Left ventricle myocardium superior (tissue), 1 donor: Measurements from ENCODE around the gene ZNF684. TPM values are rescaled to one million over a fixed set of nuclear protein-coding genes. Genes with fewer than 3 reads are reported as not detected.
"Not testable (repeated sequence)": the region's sequence is repeated elsewhere in the genome, so short reads cannot be mapped to it uniquely, and the experiment has no call there.

Experiments
- ATAC-seq: fragments of 200-7000 bp; cut with Tn5 transposase; one replicate; pipeline ENCODE4 v1.9.1; 2020; ENCODE audit warnings: mild to moderate bottlenecking, moderate library complexity
- DNase-seq: peaks from one replicate; pipeline ENCODE4 v3.0.0-alpha.2; 2020
- intact Hi-C: fragments of 100-400 bp; cut with micrococcal nuclease; formaldehyde crosslinking; loops from one replicate; pipeline ENCODE4 v1.11.0; 2022
- long read RNA-seq: library from polyadenylated mRNA; unstranded; transcript quantifications from one replicate; pipeline ENCODE4 v2.0.0, GENCODE V29; 2021
- total RNA-seq: library from RNA; stranded (reverse); fragmentation: NEBNext Ultra II Directional; extraction: Animal tissue kit (Norgen Biotek cat#: 25700); gene quantifications from one replicate; pipeline ENCODE4 v1.2.1, GENCODE V29; 2021
- donor health status: DM: no; HTN: yes; CAD: no; lungs with severe emphysema.

Gene ZNF684
- 8.6 TPM for total RNA-seq
- long read RNA-seq, transcript ZNF684-202 (5 exons, 1,028 nt) = major isoform, 5 of 15 reads
- long read RNA-seq, transcript ZNF684-203 (5 exons, 2,097 nt) = major isoform, 5 of 15 reads
- long read RNA-seq, partial matches to known transcripts = 1 of 15 reads
- long read RNA-seq, other reads (novel, unspliced or antisense) = 4 of 15 reads

- intact Hi-C loops = no loop called here
- peak; percentile 100 for ATAC-seq
- DNase-seq = peak; percentile 85
These were observed at the start of gene ZNF684 for GRCh38 chr1:40531381-40532061. ZNF684 (plus strand) TSS chr1:40531637; CDS start chr1:40533167, 1,530 bp downstream.

GRCh38 chr1:40495315-40495903, 36.0 kb upstream of the ZNF684 start:
- DNase-seq (no peak), ATAC-seq (no peak)
- intact Hi-C loops = no loop called here

GRCh38 chr1:40502651-40503050, 28.8 kb upstream of the ZNF684 start:
- DNase-seq, ATAC-seq, intact Hi-C loops: not testable (repeated sequence)

DNA sequence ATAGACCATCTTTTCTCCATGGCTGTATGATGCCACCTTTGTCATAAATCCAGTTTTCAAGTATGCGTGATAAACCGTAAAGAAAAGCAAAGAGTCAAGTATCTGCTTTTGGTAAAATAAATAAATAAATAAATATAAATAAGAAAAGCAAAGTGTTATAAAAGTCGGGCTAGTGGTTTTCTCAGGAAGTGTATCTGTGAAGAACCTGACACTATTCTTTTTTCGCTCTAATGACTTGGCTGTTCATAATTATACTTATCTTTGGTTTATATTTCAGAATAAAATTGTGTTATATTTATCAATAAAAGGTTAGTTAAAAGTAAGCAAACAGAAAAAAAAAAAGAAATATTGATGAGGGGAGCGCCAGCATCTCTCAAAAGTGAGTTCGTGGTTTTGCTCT, 23.5 kb upstream of the ZNF684 start:
- no peak for DNase-seq
- intact Hi-C loops = no loop called here
- no peak for ATAC-seq

DNA sequence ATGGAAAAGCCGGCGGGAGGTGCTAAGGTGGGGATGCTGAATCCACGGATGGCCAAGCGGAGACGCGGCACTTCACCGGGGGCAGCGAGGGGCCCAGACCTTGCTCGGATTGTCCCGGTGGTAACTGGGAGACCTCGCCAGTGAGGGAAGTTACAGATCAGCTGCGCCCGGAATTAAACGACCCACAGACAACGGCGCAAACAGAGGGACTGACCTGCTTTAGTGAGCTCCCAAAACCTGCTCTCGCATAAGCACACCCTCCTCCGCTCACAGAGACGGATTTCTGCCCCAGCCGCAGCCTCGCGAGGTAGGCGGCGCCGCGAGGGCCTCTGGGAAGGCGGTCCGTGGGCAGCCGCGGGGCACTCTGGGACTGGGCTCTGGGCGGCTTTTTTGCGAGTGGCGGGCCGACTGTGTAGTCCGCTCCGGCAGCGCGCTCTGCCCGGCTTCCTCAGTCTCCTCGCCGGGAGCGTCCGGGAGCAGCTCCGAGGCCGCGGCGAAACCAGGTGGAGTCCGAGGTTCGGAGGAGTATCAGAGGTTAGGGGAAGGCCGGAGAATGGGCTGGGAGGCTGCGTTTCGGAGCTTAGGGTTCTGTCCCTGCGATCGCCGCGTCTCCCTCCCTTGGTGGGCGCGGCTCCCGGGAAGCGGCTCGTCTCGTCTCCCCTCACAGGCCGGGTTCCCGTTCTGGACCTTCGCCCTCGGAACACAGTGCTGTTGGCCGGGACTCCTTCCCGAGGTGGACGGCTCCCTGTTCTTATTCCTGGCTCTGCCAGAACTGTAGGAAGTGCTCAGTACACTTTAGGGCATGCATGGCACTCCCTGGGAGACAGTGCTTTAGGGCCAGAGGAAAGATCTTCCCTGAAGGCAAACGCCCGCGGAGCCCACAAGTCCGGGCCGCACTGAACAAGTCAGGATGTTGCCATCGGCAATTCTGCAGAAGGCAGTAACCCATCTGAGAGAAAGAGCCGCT, 22.8 kb upstream of the ZNF684 start, which contains the start of gene EXO5:
TSS of gene EXO5 (plus strand) at position 393 of the 967 bp plus-strand sequence. CDS start 5,778 bp downstream, outside the sequence.
- ATAC-seq = peak; percentile 100
- DNase-seq = peak; percentile 91
- intact Hi-C loops = no loop called here

GRCh38 chr1:40519517-40519916, 11.9 kb upstream of the ZNF684 start:
- ATAC-seq (no peak), DNase-seq (no peak)
- intact Hi-C loops = no loop called here

- no peak for DNase-seq
These were observed 579 bp upstream of the ZNF684 start for GRCh38 chr1:40530735-40531380.

DNA sequence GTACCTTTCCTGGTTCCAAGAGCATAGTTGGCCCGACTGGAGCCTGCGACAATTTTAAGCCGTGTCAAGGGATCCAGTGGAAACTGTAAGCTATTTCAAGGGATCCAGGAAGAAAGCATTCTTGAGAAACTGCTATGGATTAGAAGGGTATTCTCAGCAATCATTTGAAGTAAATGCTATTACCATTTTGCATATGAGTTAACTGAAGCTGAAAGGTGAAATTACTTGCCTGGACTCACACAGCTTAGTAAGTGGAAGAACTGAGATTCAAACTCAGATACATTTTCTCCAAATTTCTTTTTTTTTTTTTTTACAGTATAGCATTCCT, 589 bp downstream of the ZNF684 start:
- DNase-seq = no peak
- no peak for ATAC-seq
- intact Hi-C loops = no loop called here

More at GRCh38 chr1:40530735-40531380, 579 bp upstream of the ZNF684 start:
- peak; percentile 5 for ATAC-seq
- intact Hi-C loops = no loop called here

GRCh38 chr1:40532844-40533424, 1.5 kb downstream of the ZNF684 start:
- intact Hi-C loops = no loop called here
- peak; percentile 31 for ATAC-seq
- no peak for DNase-seq

DNA sequence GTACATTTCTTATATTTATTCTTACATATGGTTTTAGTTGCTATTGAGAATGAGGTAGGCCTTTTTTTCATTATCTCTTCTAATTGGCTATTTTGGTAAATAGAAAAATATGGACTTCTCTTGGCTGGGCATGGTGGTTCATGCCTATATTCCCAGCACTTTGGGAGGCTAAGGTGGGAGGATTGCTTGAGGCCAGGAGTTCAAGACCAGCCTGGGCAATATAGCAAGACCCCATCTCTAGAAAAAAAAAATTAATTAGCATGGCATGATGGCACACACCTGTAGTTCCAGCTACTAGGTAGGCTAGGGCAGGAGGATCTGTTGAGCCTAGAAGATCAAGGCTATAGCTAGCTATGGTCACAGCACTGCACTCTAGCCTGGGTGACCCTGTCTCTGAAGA, 3.2 kb downstream of the ZNF684 start:
- ATAC-seq (no peak), DNase-seq (no peak)
- intact Hi-C loops = no loop called here

DNA sequence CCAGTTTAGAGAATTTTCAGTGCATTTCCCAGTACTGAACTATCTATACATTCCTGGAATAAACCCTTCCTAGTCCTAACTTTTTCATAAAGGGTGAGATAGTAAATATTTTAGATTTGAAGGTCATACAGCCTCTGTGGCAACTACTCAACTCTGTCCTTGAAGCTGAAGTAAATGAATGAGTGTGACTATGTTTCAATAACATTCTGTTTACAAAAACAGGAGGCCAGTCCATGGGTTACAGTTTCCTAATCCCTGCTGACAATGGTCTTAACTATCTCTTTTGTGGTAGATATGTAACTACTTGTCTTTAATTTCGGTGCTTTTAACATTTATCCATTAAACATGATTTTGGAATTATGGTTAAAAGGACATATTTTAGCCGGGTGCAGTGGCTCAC, 4.3 kb downstream of the ZNF684 start:
- intact Hi-C loops = no loop called here
- DNase-seq (no peak), ATAC-seq (no peak)

GRCh38 chr1:40539338-40539737, 7.9 kb downstream of the ZNF684 start:
- DNase-seq = no peak
- intact Hi-C loops = no loop called here
- ATAC-seq = no peak

DNA sequence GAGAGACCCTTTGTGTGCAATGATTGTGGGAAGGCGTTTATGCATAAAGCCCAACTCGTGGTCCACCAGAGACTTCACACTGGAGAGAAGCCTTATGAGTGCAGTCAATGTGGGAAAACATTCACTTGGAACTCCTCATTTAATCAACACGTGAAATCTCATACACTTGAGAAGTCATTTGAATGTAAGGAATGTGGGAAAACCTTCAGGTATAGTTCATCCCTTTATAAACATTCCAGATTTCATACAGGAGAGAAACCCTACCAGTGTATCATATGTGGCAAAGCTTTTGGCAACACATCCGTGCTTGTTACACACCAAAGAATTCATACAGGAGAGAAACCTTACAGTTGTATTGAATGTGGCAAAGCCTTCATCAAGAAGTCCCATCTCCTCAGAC, 15.5 kb downstream of the ZNF684 start:
- intact Hi-C loops = no loop called here
- DNase-seq (no peak), ATAC-seq (no peak)

DNA sequence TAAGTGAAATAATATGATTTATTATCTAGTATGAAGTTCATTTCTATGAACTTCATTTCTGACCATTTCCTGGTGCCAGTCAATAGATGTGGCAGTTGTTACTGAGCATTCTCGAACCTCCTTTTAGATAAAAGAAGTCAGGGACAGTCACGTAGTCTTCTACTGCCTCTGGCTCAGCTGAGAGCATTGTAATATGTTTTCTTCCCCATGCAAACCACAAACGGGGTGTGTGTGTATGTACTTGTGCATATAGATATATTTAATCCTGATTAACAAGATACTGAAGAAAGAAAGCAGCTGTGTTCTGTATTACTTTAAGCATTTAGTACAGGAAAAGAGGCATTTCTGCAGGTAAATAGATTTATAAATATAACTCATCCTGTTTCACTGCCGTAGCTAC, 21.6 kb downstream of the ZNF684 start:
- DNase-seq = no peak
- intact Hi-C loops = no loop called here
- no peak for ATAC-seq

GRCh38 chr1:40554807-40555206, 23.4 kb downstream of the ZNF684 start:
- intact Hi-C loops, DNase-seq, ATAC-seq: not testable (repeated sequence)

GRCh38 chr1:40556121-40556520, 24.7 kb downstream of the ZNF684 start:
- DNase-seq (no peak), ATAC-seq (no peak)
- intact Hi-C loops = no loop called here

DNA sequence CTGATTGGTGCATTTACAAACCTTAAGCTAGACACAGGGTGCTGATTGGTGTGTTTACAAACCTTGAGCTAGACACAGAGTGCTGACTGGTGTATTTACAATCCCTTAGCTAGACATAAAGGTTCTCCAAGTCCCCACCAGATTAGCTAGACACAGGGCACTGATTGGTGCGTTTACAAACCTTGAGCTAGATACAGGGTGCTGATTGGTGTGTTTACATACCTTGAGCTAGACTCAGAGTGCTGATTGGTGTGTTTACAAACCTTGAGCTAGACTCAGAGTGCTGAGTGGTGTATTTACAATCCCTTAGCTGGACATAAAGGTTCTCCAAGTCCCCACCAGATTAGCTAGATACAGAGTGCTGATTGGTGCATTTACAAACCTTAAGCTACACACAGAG, 26.8 kb downstream of the ZNF684 start:
- not testable (repeated sequence) for ATAC-seq, DNase-seq

DNA sequence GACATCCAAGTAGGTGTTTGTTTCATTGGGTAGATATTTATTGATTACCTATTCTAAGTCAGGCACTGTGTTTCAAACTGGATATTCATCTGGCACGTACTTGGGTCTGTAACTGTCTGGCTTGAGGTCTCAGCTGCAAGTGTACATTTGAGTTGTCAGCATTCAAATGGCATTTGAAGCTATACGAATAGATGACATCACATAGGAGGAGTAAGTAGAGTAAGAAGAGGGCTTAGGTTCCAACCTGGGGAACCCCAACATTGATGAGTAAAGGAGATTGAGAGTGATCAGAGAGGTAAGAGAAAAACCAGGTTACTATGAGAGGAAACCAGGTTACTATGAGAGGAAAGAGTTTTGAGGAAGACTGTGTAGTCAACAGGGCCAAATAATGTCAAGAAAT, 30.7 kb downstream of the ZNF684 start:
- DNase-seq = no peak
- ATAC-seq = no peak
- intact Hi-C loops = no loop called here

More for the DNA sequence above, 26.8 kb downstream of the ZNF684 start:
- intact Hi-C loops = not testable (repeated sequence)

- DNase-seq = no peak
- no peak for ATAC-seq
- intact Hi-C loops = no loop called here
These were observed 31.8 kb downstream of the ZNF684 start for GRCh38 chr1:40563266-40563665.
